D341Med (cell line): Measurements from ENCODE around the gene MUC6.

Experiments used
- DNase-seq: peaks from one replicate; pipeline ENCODE4 v3.0.0; 2012; ENCODE audit warnings: low spot score

MUC6 gene

GRCh38 chr11:1036303-1036923 is at the start of gene MUC6:
TSS of gene MUC6 (minus strand) at chr11:1036718. CDS start at chr11:1036655, 63 bp downstream.
- DNase-seq: no peak

- no peak for DNase-seq
Observed at GRCh38 chr11:1085440-1086170, 49.1 kb upstream of the MUC6 start.

- DNase-seq: no peak
Observed at GRCh38 chr11:1084561-1085439, 48.3 kb upstream of the MUC6 start.

GRCh38 chr11:1083621-1084551 is 47.4 kb upstream of the MUC6 start:
- DNase-seq: no peak

GRCh38 chr11:1082728-1083620 is 46.5 kb upstream of the MUC6 start:
- no peak for DNase-seq

GRCh38 chr11:1082346-1082727 is 45.8 kb upstream of the MUC6 start:
- DNase-seq: no peak

GRCh38 chr11:1081601-1082311 is 45.2 kb upstream of the MUC6 start:
- no peak for DNase-seq

GRCh38 chr11:1078191-1078601 is 41.7 kb upstream of the MUC6 start:
- DNase-seq: no peak

- no peak for DNase-seq
Observed at GRCh38 chr11:1077417-1078119, 41.0 kb upstream of the MUC6 start.

- DNase-seq: no peak
Observed at GRCh38 chr11:1077033-1077416, 40.5 kb upstream of the MUC6 start.

GRCh38 chr11:1076061-1076665 is 39.6 kb upstream of the MUC6 start:
- no peak for DNase-seq

GRCh38 chr11:1075341-1075911 is 38.9 kb upstream of the MUC6 start:
- DNase-seq: no peak

GRCh38 chr11:1074244-1075221 is 38.0 kb upstream of the MUC6 start, which contains the start of gene MUC2:
TSS of gene MUC2 (plus strand) at chr11:1074874.
- no peak for DNase-seq

- no peak for DNase-seq
Observed at GRCh38 chr11:1073851-1074243, 37.3 kb upstream of the MUC6 start.

GRCh38 chr11:1073261-1073724 is 36.8 kb upstream of the MUC6 start:
- no peak for DNase-seq

GRCh38 chr11:1072821-1073231 is 36.3 kb upstream of the MUC6 start:
- no peak for DNase-seq
